IPS DF 6.9 (cell line): Measurements from ENCODE around the gene ASAH2B.

Experiments used
- DNase-seq: peaks from one replicate; pipeline ENCODE4 v3.0.0-alpha.2; 2013; ENCODE audit warnings: low read depth, low spot score
- H3K27ac ChIP-seq: one replicate; pipeline ENCODE4 v1.5.1; 2013; ENCODE audit warnings: low read length, control low read depth
- H3K27me3 ChIP-seq: 2 replicates; pipeline ENCODE4 v1.6.1; 2013; ENCODE audit warnings: mild to moderate bottlenecking, low read length; ENCODE audit not compliant: control insufficient read depth, insufficient read depth
- H3K36me3 ChIP-seq: 2 replicates; pipeline ENCODE4 v1.6.1; 2013; ENCODE audit warnings: low read length; ENCODE audit not compliant: control insufficient read depth, insufficient read depth
- H3K4me1 ChIP-seq: 2 replicates; pipeline ENCODE4 v1.6.1; 2013; ENCODE audit warnings: low read length; ENCODE audit not compliant: control insufficient read depth, insufficient read depth
- H3K4me3 ChIP-seq: 2 replicates; pipeline ENCODE4 v1.5.1; 2013; ENCODE audit warnings: mild to moderate bottlenecking, low read length
- H3K9me3 ChIP-seq: 2 replicates; pipeline ENCODE4 v1.6.1; 2013; ENCODE audit warnings: low read length, inconsistent platforms; ENCODE audit not compliant: control insufficient read depth, insufficient read depth
- WGBS: extraction: QIAGEN DNeasy Blood & Tissue Kit; methylation state at CpG from one replicate; pipeline ENCODE4 v1.1.7; 2013; ENCODE audit warnings: mixed read lengths, missing lambda C conversion rate; ENCODE audit not compliant: insufficient read length, insufficient coverage; 5-methylcytosine and 5-hydroxymethylcytosine counted together

ASAH2B gene

GRCh38 chr10:50796693-50797092 is 57.0 kb downstream of the ASAH2B start:
- DNase-seq = no peak
- Histone ChIP-seq H3K4me3 (no peak overlapping the region), H3K27ac (no peak overlapping the region), H3K36me3 (no peaks in the 10 kb centered on the region), H3K27me3 (no peaks in the 10 kb centered on the region), H3K4me1 (peaks cover 1% of the 10 kb centered on the region; the same call in 1 of the 2 replicates), H3K9me3 (no peaks in the 10 kb centered on the region)
- WGBS = no CpG with 5 or more reads among the region's 1 CpG

DNA sequence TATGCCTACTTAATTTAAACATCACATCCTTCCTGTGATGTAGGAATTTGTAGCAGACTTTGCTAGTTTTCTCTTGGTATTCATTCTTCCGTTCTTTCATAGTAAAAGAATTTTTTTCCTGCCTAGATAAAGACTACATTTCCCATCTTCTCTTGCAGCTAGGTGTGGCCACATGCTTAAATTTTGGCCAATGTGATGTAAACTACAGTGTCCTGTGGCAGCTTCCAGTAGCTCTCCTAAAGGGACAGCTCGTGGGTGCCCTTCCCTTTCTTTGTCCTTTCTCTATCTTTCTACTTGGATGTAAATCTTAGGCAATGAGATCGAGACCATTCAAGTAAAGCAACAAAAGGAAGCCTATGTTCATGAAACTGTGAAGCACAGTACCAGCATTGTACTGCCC is 58.6 kb downstream of the ASAH2B start:
- WGBS = no CpG with 5 or more reads among the region's 3 CpGs
- no peaks in the 10 kb centered on the region for H3K36me3 ChIP-seq
- no peak overlapping the region for H3K4me3 ChIP-seq
- H3K4me1 ChIP-seq = peaks cover 1% of the 10 kb centered on the region; the same call in 1 of the 2 replicates
- no peaks in the 10 kb centered on the region for H3K9me3 ChIP-seq
- no peak overlapping the region for H3K27ac ChIP-seq
- H3K27me3 ChIP-seq = no peaks in the 10 kb centered on the region
- DNase-seq = no peak

DNA sequence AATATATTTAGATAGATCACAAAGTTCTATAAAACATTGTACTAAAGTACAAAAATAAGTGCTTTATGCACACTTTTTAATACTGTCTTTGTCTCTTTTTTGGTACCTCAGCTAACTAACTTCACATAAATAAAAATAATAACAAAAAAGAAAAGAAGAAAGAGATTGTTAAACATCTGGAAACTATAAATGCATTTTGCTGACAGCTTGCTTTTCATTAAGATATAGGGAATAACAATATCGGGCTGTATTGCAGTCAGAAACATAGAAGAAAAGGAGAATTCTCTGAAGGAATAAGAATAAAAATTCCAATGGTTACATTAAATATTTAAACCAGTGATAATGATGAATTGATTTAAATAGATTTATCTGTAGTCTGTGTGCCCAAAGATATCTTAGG is 59.9 kb downstream of the ASAH2B start:
- Histone ChIP-seq H3K27me3 (no peaks in the 10 kb centered on the region), H3K4me1 (peaks cover 1% of the 10 kb centered on the region; the same call in 1 of the 2 replicates), H3K36me3 (no peaks in the 10 kb centered on the region), H3K9me3 (no peaks in the 10 kb centered on the region), H3K27ac (no peak overlapping the region), H3K4me3 (no peak overlapping the region)
- DNase-seq = no peak
- no CpG with 5 or more reads among the region's 1 CpG for WGBS

- no peak overlapping the region for H3K27ac ChIP-seq
- H3K36me3 ChIP-seq = no peaks in the 10 kb centered on the region
- H3K9me3 ChIP-seq = no peaks in the 10 kb centered on the region
- peaks cover 6% of the 10 kb centered on the region; the same call in 1 of the 2 replicates for H3K4me1 ChIP-seq
- no peak for DNase-seq
- no peak overlapping the region for H3K4me3 ChIP-seq
- H3K27me3 ChIP-seq = no peaks in the 10 kb centered on the region
- no CpG with 5 or more reads among the region's 2 CpGs for WGBS
Observed at GRCh38 chr10:50805981-50806622, 66.4 kb downstream of the ASAH2B start.

- Histone ChIP-seq H3K4me1 (peaks cover 6% of the 10 kb centered on the region; the same call in 1 of the 2 replicates), H3K4me3 (no peak overlapping the region), H3K36me3 (no peaks in the 10 kb centered on the region), H3K27me3 (no peaks in the 10 kb centered on the region), H3K27ac (no peak overlapping the region), H3K9me3 (no peaks in the 10 kb centered on the region)
- no peak for DNase-seq
- WGBS = no CpG with 5 or more reads among the region's 1 CpG
Observed at GRCh38 chr10:50807851-50808776, 68.4 kb downstream of the ASAH2B start.
